Measurements from ENCODE around the gene MMP14. TPM values are rescaled to one million over a fixed set of nuclear protein-coding genes. Genes with fewer than 3 reads are reported as not detected.

The MMP14 gene
- total RNA-seq, 1 experiment from 2014 or later = 94.4 TPM

GRCh38 chr14:22886500-22887259 lies 50.3 kb downstream of the MMP14 start (continued):
- TF ChIP-seq, protein P1, sequence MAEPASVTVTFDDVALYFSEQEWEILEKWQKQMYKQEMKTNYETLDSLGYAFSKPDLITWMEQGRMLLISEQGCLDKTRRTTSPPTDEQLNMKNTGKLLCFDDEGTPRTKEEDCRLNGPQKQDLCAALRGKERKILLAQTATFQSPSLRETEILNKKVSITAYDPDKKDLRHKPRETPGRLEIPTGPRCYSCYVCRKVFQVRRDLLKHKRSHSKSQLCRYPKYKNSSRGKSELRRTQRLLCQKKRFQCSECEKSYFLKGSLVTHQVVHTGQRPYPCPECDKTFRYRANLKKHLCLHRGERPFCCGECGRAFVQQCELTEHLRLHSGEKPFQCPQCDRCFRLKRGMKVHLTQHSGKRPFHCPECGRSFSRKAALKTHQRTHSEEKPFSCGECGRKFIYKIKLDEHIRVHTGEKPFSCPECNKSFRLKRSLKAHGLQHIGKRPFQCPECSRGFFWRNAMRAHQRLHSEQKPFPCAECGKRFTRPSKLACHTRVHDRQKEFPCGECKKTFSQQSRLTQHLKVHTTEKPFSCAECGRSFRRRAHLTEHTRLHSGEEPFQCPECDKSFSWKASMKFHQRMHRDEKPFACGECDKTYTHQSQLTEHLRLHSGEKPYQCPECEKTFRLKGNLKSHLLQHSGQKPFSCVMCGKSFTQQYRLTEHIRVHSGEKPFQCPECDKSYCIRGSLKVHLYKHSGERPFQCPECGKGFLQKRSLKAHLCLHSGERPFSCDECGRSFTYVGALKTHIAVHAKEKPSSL (CRISPR knock-in tag; conservative IDR thresholded peaks at IDR 0.05) = no peak
- no peak for TF ChIP-seq ZNF396 (CRISPR knock-in tag; IDR thresholded peaks at IDR 0.05; ENCODE audit: borderline replicate concordance)
- no peak for TF ChIP-seq USF2 (CRISPR knock-in tag; IDR thresholded peaks at IDR 0.05)

DNA sequence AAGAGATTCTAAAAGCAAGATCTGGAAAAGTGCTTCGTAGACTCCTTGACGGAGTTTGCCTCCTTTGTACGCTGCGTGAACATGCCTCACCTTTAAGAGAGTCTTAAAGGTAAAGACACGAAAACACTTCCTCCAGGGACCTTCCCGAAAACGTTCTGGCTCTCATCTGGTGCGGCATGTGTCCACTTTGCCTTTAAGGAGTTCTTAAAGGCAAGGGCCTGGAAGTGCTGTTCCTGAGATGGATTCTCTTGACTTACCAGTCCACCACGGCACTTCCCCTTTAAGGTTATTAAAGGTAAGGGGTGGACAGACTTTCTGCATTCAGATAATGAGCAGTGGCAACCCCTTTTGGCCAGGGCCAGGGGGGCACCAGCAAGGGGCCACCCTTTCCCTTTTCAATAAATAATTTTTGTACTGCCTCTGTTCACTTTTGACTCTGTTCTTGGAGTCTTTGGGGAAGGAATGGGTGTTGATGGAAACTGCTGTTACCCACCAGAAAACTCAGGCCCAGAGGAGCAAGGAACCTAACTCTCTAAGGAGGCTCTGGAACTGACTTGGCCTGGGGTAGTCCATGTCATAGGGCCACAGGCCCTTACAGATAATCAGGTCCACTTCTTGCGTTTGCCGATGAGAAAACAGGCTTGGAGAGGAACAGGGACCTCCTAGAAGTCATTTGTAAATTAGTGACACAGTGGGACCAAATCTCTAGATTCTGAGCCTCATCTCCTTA lies 51.0 kb downstream of the MMP14 start:
- ChIA-PET POLR2A (interaction anchor here (0.6 to 2.0 kb wide), 5 partner anchors 9 to 65 kb away, joined by 3 to 13 read pairs (median 4); partner anchors contain the start of gene MMP14), CTCF (interaction anchor here (0.6 to 3.6 kb wide), 11 partner anchors 12 to 329 kb away, joined by 3 to 24 read pairs (median 6); partner anchors contain the start of genes LRP10 and MMP14)
- peak; percentile 53 for ATAC-seq
- Mint-ChIP-seq H3K4me1 (peaks cover 34% of the 10 kb centered on the region), H3K27ac (peak overlapping the region; percentile 97), H3K27me3 (ENCODE audit: low read depth) (peaks cover 32% of the 10 kb centered on the region), H3K9me3 (no peaks in the 10 kb centered on the region), H3K36me3 (no peaks in the 10 kb centered on the region), H3K4me3 (peak overlapping the region; percentile 88)
- TF ChIP-seq JAZF1 (CRISPR knock-in tag; IDR thresholded peaks at IDR 0.05) = no peak
- TF ChIP-seq MXD4 (CRISPR knock-in tag; IDR thresholded peaks at IDR 0.05; ENCODE audit: borderline replicate concordance) = no peak
- no peak for TF ChIP-seq OVOL2 (CRISPR knock-in tag; IDR thresholded peaks at IDR 0.05; ENCODE audit: borderline replicate concordance)
- TF ChIP-seq FOXP4 (CRISPR knock-in tag; IDR thresholded peaks at IDR 0.05) = no peak
- TF ChIP-seq ZNF416 (CRISPR knock-in tag; IDR thresholded peaks at IDR 0.05) = no peak
- DNase-seq (ENCODE audit: low spot score) = peak; percentile 61

DNA sequence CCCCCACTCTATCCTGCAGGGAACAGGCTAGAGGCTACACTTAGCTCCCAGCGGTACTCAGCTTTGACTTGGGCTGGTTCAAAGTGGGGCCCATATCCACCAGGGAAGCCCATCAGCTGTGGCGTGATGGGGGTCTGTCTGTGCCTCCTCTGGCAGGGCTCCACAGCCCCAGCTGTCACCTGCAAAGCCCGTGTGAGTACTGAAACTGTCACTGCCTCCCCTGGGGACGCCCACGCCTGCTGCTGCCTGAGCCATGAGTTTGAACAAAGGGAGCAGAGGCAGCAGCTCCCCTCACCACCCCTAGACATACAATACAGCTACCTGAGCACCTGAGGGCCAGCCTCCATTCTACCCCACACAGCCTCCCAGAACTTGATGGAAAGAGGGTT lies 51.6 kb downstream of the MMP14 start:
- POLR2A ChIA-PET = interaction anchor here (0.6 kb wide), 1 partner anchor 43 kb away, joined by 3 read pairs; no protein-coding TSS in a partner anchor
- Mint-ChIP-seq H3K4me3 (peak overlapping the region; percentile 88), H3K9me3 (no peaks in the 10 kb centered on the region), H3K27ac (no peak overlapping the region), H3K36me3 (no peaks in the 10 kb centered on the region), H3K4me1 (peaks cover 28% of the 10 kb centered on the region), H3K27me3 (ENCODE audit: low read depth) (peaks cover 33% of the 10 kb centered on the region)
- CTCF ChIA-PET = interaction anchor here (0.6 to 3.6 kb wide), 6 partner anchors 12 to 412 kb away, joined by 3 to 24 read pairs (median 4); partner anchors contain the start of genes LRP10 and MMP14
- ATAC-seq (no peak), DNase-seq (ENCODE audit: low spot score) (no peak)
- TF ChIP-seq HMGA2 (CRISPR knock-in tag; IDR thresholded peaks at IDR 0.05) (no peak), ATF3 (CRISPR knock-in tag; conservative IDR thresholded peaks at IDR 0.05) (no peak), NR2C2 (CRISPR knock-in tag; IDR thresholded peaks at IDR 0.05) (no peak), ESRRA (CRISPR knock-in tag; IDR thresholded peaks at IDR 0.05; ENCODE audit: borderline replicate concordance) (no peak), ZNF281 (CRISPR knock-in tag; IDR thresholded peaks at IDR 0.05) (no peak), AFF4 (CRISPR knock-in tag; IDR thresholded peaks at IDR 0.05; ENCODE audit: borderline replicate concordance) (no peak), FOXJ3 (CRISPR knock-in tag; IDR thresholded peaks at IDR 0.05; ENCODE audit: borderline replicate concordance) (no peak)
- TF ChIP-seq, protein P2, sequence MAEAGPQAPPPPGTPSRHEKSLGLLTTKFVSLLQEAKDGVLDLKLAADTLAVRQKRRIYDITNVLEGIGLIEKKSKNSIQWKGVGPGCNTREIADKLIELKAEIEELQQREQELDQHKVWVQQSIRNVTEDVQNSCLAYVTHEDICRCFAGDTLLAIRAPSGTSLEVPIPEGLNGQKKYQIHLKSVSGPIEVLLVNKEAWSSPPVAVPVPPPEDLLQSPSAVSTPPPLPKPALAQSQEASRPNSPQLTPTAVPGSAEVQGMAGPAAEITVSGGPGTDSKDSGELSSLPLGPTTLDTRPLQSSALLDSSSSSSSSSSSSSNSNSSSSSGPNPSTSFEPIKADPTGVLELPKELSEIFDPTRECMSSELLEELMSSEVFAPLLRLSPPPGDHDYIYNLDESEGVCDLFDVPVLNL (CRISPR knock-in tag; IDR thresholded peaks at IDR 0.05; ENCODE audit: borderline replicate concordance, low read depth) = no peak

Measured in WTC11 (cell line).